PC-9 (cell line): Measurements from ENCODE around the gene ITPRIPL1. TPM values are rescaled to one million over a fixed set of nuclear protein-coding genes. Genes with fewer than 3 reads are reported as not detected.

Experiments used
- BruUV-seq: library from RNA; stranded (reverse); fragments of 400-500 nt; replicated peaks from 2 replicates; lab custom pipeline; 2021; lab: Mats Ljungman, UMichigan
- CTCF ChIA-PET: fragments of 300-600 bp; sonication (Branson Sonifier 250); formaldehyde crosslinking; loops from one replicate; lab custom pipeline; 2022; ENCODE audit warnings: antibody characterized with exemption; lab: Charles Lee
- POLR2A ChIA-PET: fragments of 300-600 bp; sonication (Branson Sonifier 250); formaldehyde crosslinking; loops from one replicate; lab custom pipeline; 2022; ENCODE audit warnings: antibody characterized with exemption; ENCODE audit not compliant: unreplicated experiment; lab: Charles Lee
- DNase-seq, 2 experiments: peaks; one replicate each; pipeline versions ENCODE4 v3.0.0 to v3.0.0-alpha.2; 2015 to 2022; ENCODE audit warnings: mixed read lengths in 1 of 2
- H2AFZ ChIP-seq: fragments of 200-600 bp; sonication (generic); 2 replicates; pipeline ENCODE4 v1.8.1; 2017; ENCODE audit warnings: antibody characterized with exemption
- H3F3A ChIP-seq: fragments of 200-600 bp; sonication (generic); 2 replicates; pipeline ENCODE4 v1.8.1; 2017; ENCODE audit warnings: antibody characterized with exemption, mild to moderate bottlenecking, low read depth; ENCODE audit not compliant: insufficient read depth
- H3K27ac ChIP-seq: fragments of 200-600 bp; sonication (generic); 2 replicates; pipeline ENCODE4 v1.6.1; 2016; ENCODE audit warnings: mixed run types
- H3K27me3 ChIP-seq: fragments of 200-600 bp; sonication (generic); 2 replicates; pipeline ENCODE4 v1.6.1; 2016; ENCODE audit warnings: low read depth, mixed run types; ENCODE audit not compliant: insufficient read depth
- H3K36me3 ChIP-seq: fragments of 200-600 bp; sonication (generic); 2 replicates; pipeline ENCODE4 v1.6.1; 2016; ENCODE audit warnings: low read depth, mixed run types
- H3K4me1 ChIP-seq: fragments of 200-600 bp; sonication (generic); replicated peaks from 2 replicates; pipeline ENCODE4 v1.6.1; 2016; ENCODE audit warnings: mixed run types; ENCODE audit not compliant: insufficient read depth
- H3K4me2 ChIP-seq: fragments of 200-600 bp; sonication (generic); 2 replicates; pipeline ENCODE4 v1.6.1; 2017; ENCODE audit warnings: mixed run types
- H3K4me3 ChIP-seq: fragments of 200-600 bp; sonication (generic); 2 replicates; pipeline ENCODE4 v1.6.1; 2016; ENCODE audit warnings: mixed run types
- H3K79me2 ChIP-seq: fragments of 200-600 bp; sonication (generic); 2 replicates; pipeline ENCODE4 v1.6.1; 2017; ENCODE audit warnings: low read depth, mixed run types
- H3K9me2 ChIP-seq: fragments of 200-600 bp; sonication (generic); 2 replicates; pipeline ENCODE4 v1.8.1; 2017; ENCODE audit warnings: mild to moderate bottlenecking; ENCODE audit not compliant: insufficient read depth
- H3K9me3 ChIP-seq: fragments of 200-600 bp; sonication (generic); 2 replicates; pipeline ENCODE4 v1.8.1; 2016; ENCODE audit warnings: low read depth; ENCODE audit not compliant: insufficient read depth
- H4K20me1 ChIP-seq: fragments of 200-600 bp; sonication (generic); 2 replicates; pipeline ENCODE4 v1.8.1; 2017; ENCODE audit not compliant: insufficient read depth
- EZH2 ChIP-seq: fragments of 200-600 bp; sonication (generic); IDR thresholded peaks from 2 replicates; pipeline ENCODE4 v1.8.0; 2017; ENCODE audit warnings: antibody characterized with exemption, low read depth
- intact Hi-C: fragments of 100-400 bp; cut with micrococcal nuclease; formaldehyde crosslinking; loops from one replicate; pipeline ENCODE4 v1.10.0; 2022; ENCODE audit not compliant: unreplicated experiment
- total RNA-seq: library from RNA; stranded (reverse); gene quantifications from 2 replicates; pipeline ENCODE4 v1.2.3, GENCODE V29; 2021
- TF ChIP-seq, protein P1 (sequence below): fragments of 200-600 bp; sonication (generic); conservative IDR thresholded peaks from 2 replicates; pipeline ENCODE4 v1.6.1; 2017; ENCODE audit warnings: mixed run types, antibody characterized with exemption, mild to moderate bottlenecking, moderate library complexity

ITPRIPL1 gene
- total RNA-seq, 1 experiment from 2014 or later = not detected

GRCh38 chr2:96304606-96305005 is 20.5 kb upstream of the ITPRIPL1 start:
- DNase-seq = no peak
- H3K9me2 ChIP-seq = no peaks in the 10 kb centered on the region
- H3K9me3 ChIP-seq = no peaks in the 10 kb centered on the region
- CTCF ChIA-PET = interaction anchor here (0.6 kb wide), 1 partner anchor 31 kb away, joined by 4 read pairs; no protein-coding TSS in a partner anchor
- peaks cover 46% of the 10 kb centered on the region for H3K36me3 ChIP-seq
- peak overlapping the region; percentile 95 for H2AFZ ChIP-seq
- peaks cover 10% of the 10 kb centered on the region; the same call in 1 of the 2 replicates for H3F3A ChIP-seq
- peak overlapping the region; percentile 51; the same call in 1 of the 2 replicates for H3K27ac ChIP-seq
- H3K4me2 ChIP-seq = peak overlapping the region; percentile 98
- H3K4me1 ChIP-seq = peaks cover 21% of the 10 kb centered on the region
- intact Hi-C loops = loop anchor here (1.0 to 5.0 kb wide), 4 partner anchors 32 to 228 kb away; partner anchors contain the start of gene CIAO1
- H4K20me1 ChIP-seq = peaks cover 22% of the 10 kb centered on the region; the same call in 1 of the 2 replicates
- peaks cover 56% of the 10 kb centered on the region for H3K79me2 ChIP-seq
- POLR2A ChIA-PET = interaction anchor here (0.5 to 0.6 kb wide), 3 partner anchors 25 to 227 kb away, joined by 3 to 5 read pairs (median 3); no protein-coding TSS in a partner anchor
- BruUV-seq = TSS peak; percentile 46
- TF ChIP-seq, protein P1, sequence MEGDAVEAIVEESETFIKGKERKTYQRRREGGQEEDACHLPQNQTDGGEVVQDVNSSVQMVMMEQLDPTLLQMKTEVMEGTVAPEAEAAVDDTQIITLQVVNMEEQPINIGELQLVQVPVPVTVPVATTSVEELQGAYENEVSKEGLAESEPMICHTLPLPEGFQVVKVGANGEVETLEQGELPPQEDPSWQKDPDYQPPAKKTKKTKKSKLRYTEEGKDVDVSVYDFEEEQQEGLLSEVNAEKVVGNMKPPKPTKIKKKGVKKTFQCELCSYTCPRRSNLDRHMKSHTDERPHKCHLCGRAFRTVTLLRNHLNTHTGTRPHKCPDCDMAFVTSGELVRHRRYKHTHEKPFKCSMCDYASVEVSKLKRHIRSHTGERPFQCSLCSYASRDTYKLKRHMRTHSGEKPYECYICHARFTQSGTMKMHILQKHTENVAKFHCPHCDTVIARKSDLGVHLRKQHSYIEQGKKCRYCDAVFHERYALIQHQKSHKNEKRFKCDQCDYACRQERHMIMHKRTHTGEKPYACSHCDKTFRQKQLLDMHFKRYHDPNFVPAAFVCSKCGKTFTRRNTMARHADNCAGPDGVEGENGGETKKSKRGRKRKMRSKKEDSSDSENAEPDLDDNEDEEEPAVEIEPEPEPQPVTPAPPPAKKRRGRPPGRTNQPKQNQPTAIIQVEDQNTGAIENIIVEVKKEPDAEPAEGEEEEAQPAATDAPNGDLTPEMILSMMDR = no peak
- no peak for TF ChIP-seq EZH2
- no peaks in the 10 kb centered on the region for H3K27me3 ChIP-seq
- H3K4me3 ChIP-seq = peak overlapping the region; percentile 86

DNA sequence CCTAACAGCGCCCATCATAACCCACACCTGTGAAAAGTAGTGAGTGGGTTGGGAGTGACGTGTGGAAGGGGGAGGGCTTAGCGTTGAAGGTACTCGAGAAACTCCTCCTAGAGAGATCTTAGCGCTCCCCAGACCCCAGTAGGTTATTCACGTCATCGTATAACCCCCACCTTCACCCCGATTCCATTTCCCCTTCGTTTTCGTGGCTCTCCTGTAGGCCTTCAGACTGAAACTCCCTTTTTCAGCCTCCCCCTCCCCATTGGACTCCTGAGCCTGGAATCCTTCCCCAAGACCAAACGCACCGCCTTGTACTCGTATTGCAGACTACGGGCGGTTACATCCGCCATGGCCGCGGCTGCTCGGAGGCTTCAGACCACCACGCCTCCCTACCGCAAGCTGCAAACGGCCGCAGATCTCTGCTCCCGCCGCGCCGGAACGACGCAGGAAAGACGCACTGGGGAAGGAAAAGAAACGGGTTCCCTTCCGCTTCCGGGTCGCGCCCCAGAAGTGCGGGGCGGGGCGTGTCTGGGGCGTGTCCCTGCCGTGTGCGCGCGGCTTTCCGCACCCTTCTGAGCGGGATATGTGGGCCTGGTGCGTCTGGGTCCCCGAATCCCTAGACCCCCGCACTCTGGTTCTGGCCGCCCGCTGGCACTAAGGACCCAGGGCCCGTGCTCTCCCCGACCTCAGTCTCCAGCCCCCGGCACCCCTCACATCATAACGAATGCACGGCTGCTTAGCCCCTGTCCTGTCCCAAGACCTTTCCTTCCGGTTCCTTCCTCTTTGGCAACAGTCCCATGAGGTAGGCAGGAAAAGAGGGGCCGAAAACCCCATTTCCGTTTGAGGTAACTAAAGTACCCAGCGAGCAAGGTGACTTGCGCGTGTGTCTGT is 19.8 kb upstream of the ITPRIPL1 start, which contains the start of gene SNRNP200:
Gene SNRNP200 (minus strand): TSS at position 456 of the 888 bp plus-strand sequence. CDS start 109 bp downstream, at position 347.
- POLR2A ChIA-PET = interaction anchor here (0.5 to 0.7 kb wide), 4 partner anchors 10 to 312 kb away, joined by 3 to 5 read pairs (median 3); no protein-coding TSS in a partner anchor
- Histone ChIP-seq H2AFZ (peak within 1 kb of the TSS; percentile 95), H3K9me3 (no peaks in the 10 kb centered on the region), H3K27me3 (no peaks in the 10 kb centered on the region), H3K4me2 (peak within 1 kb of the TSS; percentile 98), H3K27ac (peak within 1 kb of the TSS; percentile 51), H3F3A (peaks cover 10% of the 10 kb centered on the region; the same call in 1 of the 2 replicates), H3K4me3 (peak within 1 kb of the TSS; percentile 86), H3K79me2 (peaks cover 56% of the 10 kb centered on the region), H3K36me3 (peaks cover 38% of the 10 kb centered on the region), H3K9me2 (no peaks in the 10 kb centered on the region), H3K4me1 (peaks cover 21% of the 10 kb centered on the region), H4K20me1 (peaks cover 22% of the 10 kb centered on the region; the same call in 1 of the 2 replicates)
- intact Hi-C loops = loop anchor here (1.0 to 5.0 kb wide), 4 partner anchors 31 to 227 kb away; partner anchors contain the start of gene CIAO1
- no TSS peak for BruUV-seq
- CTCF ChIA-PET = interaction anchor here (0.5 to 0.6 kb wide), 2 partner anchors 30 to 235 kb away, joined by 3 to 4 read pairs; no protein-coding TSS in a partner anchor
- TF ChIP-seq EZH2 = no peak
- TF ChIP-seq, protein P1 = no peak
- DNase-seq = peak; percentile 84 to 88

GRCh38 chr2:96305979-96306308 is 19.2 kb upstream of the ITPRIPL1 start:
- peaks cover 21% of the 10 kb centered on the region for H3K4me1 ChIP-seq
- H2AFZ ChIP-seq = peak overlapping the region; percentile 95
- CTCF ChIA-PET = no interaction called here
- H3K27ac ChIP-seq = peak overlapping the region; percentile 51
- H4K20me1 ChIP-seq = peaks cover 22% of the 10 kb centered on the region; the same call in 1 of the 2 replicates
- H3K79me2 ChIP-seq = peaks cover 56% of the 10 kb centered on the region
- no peaks in the 10 kb centered on the region for H3K27me3 ChIP-seq
- H3K4me2 ChIP-seq = peak overlapping the region; percentile 98
- TF ChIP-seq, protein P1 = no peak
- TF ChIP-seq EZH2 = no peak
- peak overlapping the region; percentile 86 for H3K4me3 ChIP-seq
- POLR2A ChIA-PET = interaction anchor here (0.6 to 0.7 kb wide), 2 partner anchors 10 to 312 kb away, joined by 3 read pairs; no protein-coding TSS in a partner anchor
- H3K36me3 ChIP-seq = peaks cover 34% of the 10 kb centered on the region
- TSS peak; percentile 92 for BruUV-seq
- no peaks in the 10 kb centered on the region for H3K9me2 ChIP-seq
- DNase-seq = no peak
- no peaks in the 10 kb centered on the region for H3K9me3 ChIP-seq
- intact Hi-C loops = loop anchor here (1.0 to 5.0 kb wide), 4 partner anchors 30 to 226 kb away; partner anchors contain the start of gene CIAO1
- peaks cover 10% of the 10 kb centered on the region; the same call in 1 of the 2 replicates for H3F3A ChIP-seq
